WERI-Rb-1 (cell line): ENCODE results near the gene RAD51.
"Not testable (repeated sequence)": the region's sequence is repeated elsewhere in the genome, so short reads cannot be mapped to it uniquely, and the experiment has no call there.

ENCODE experiments used
- DNase-seq: peaks from one replicate; pipeline ENCODE4 v3.0.0-alpha.2; 2020
- H3K27ac ChIP-seq: fragments of 250-450 bp; sonication (Bioruptor Pico); 2 replicates; pipeline ENCODE4 v1.5.1; 2020; ENCODE audit warnings: mild to moderate bottlenecking, moderate library complexity
- H3K27me3 ChIP-seq: fragments of 250-450 bp; sonication (Bioruptor Pico); 2 replicates; pipeline ENCODE4 v1.5.1; 2021; ENCODE audit warnings: mild to moderate bottlenecking, low read depth, moderate library complexity; ENCODE audit not compliant: insufficient read depth, severe bottlenecking
- H3K36me3 ChIP-seq: fragments of 250-450 bp; sonication (Bioruptor Pico); 2 replicates; pipeline ENCODE4 v1.5.1; 2020; ENCODE audit warnings: mild to moderate bottlenecking, moderate library complexity
- H3K4me3 ChIP-seq: 2 replicates; pipeline ENCODE4 v1.5.1; 2011; ENCODE audit warnings: low read depth, mild to moderate bottlenecking, control low read depth, low read length
- H3K9me3 ChIP-seq: fragments of 250-450 bp; sonication (Bioruptor Pico); 2 replicates; pipeline ENCODE4 v1.5.1; 2021; ENCODE audit warnings: mild to moderate bottlenecking, moderate library complexity; ENCODE audit not compliant: severe bottlenecking
- TF ChIP-seq, protein P1 (sequence below): IDR thresholded peaks from 2 replicates; pipeline ENCODE4 v1.5.1; 2011; ENCODE audit warnings: low read depth, mild to moderate bottlenecking, control low read depth, inconsistent platforms, low read length

Gene RAD51

DNA sequence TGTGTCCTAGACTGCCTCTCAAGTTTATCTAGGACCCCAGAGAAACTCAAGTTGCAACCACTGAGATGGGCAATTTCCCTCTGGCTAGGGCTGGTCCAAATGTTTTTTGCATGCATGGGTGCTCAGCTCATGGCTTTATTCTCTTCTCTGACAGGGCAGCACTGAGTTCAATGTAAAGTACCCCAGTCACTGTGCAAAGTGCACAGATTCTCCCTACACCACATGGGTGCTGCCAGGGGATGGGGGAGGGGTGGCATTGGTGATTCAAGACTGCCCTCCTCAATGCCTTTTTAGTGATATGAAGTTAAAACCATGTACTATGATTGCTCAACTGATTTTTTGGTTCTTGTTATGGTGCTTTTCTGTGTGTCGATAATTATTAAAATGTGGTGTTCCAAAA lies 14.8 kb upstream of the RAD51 start:
- no peaks in the 10 kb centered on the region for H3K36me3 ChIP-seq
- TF ChIP-seq, protein P1, sequence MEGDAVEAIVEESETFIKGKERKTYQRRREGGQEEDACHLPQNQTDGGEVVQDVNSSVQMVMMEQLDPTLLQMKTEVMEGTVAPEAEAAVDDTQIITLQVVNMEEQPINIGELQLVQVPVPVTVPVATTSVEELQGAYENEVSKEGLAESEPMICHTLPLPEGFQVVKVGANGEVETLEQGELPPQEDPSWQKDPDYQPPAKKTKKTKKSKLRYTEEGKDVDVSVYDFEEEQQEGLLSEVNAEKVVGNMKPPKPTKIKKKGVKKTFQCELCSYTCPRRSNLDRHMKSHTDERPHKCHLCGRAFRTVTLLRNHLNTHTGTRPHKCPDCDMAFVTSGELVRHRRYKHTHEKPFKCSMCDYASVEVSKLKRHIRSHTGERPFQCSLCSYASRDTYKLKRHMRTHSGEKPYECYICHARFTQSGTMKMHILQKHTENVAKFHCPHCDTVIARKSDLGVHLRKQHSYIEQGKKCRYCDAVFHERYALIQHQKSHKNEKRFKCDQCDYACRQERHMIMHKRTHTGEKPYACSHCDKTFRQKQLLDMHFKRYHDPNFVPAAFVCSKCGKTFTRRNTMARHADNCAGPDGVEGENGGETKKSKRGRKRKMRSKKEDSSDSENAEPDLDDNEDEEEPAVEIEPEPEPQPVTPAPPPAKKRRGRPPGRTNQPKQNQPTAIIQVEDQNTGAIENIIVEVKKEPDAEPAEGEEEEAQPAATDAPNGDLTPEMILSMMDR: no peak
- H3K9me3 ChIP-seq: no peaks in the 10 kb centered on the region
- H3K27me3 ChIP-seq: no peaks in the 10 kb centered on the region
- H3K4me3 ChIP-seq: no peak overlapping the region
- H3K27ac ChIP-seq: no peak overlapping the region
- DNase-seq: no peak

DNA sequence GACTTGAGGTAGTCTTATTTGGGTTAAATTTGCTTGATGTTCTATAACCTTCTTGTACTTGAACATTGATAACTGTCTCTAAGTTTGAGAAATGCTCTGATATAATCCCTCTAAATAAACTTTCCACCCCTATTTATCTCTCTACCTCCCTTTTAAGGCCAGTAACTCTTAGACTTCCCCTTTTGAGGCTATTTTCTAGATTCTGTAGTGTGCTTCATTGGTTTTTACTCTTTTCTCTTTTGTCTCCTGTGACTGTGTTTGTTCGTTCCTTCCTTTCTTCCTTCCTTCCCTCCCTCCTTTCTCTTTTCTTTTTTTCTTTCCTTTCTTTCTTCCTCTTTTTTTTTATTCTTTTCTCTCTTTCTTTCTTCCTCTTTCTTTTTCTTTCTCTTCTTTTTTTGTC lies 14.0 kb upstream of the RAD51 start:
- not testable (repeated sequence) for H3K27me3 ChIP-seq, H3K36me3 ChIP-seq, H3K27ac ChIP-seq, H3K9me3 ChIP-seq, DNase-seq, H3K4me3 ChIP-seq

DNA sequence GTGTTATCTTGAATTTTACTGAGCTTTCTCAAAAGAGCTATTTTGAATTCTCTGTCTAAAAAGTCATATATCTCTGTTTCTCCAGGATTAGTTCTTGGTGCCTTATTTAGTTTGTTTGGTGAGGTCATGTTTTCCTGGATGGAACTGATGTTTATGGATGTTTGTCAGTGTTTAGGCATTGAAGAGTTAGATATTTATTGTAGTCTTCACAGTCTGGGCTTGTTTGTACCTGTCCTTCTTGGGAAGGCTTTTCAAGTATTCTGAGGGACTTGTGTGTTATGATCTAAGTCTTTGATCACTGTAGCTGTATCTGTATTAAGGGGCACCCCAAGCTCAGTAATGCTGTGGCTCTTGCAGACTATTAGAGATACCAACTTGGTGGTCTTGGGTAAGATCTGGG lies 10.6 kb upstream of the RAD51 start:
- no peaks in the 10 kb centered on the region for H3K36me3 ChIP-seq
- TF ChIP-seq, protein P1: no peak
- H3K27me3 ChIP-seq: no peaks in the 10 kb centered on the region
- H3K4me3 ChIP-seq: no peak overlapping the region
- no peak for DNase-seq
- H3K9me3 ChIP-seq: no peaks in the 10 kb centered on the region
- no peak overlapping the region for H3K27ac ChIP-seq

- Histone ChIP-seq H3K36me3 (no peaks in the 10 kb centered on the region), H3K27me3 (no peaks in the 10 kb centered on the region), H3K27ac (no peak overlapping the region), H3K9me3 (no peaks in the 10 kb centered on the region), H3K4me3 (no peak overlapping the region)
- TF ChIP-seq, protein P1: no peak
- DNase-seq: no peak
Observed at GRCh38 chr15:40685376-40685775, 9.6 kb upstream of the RAD51 start.

DNA sequence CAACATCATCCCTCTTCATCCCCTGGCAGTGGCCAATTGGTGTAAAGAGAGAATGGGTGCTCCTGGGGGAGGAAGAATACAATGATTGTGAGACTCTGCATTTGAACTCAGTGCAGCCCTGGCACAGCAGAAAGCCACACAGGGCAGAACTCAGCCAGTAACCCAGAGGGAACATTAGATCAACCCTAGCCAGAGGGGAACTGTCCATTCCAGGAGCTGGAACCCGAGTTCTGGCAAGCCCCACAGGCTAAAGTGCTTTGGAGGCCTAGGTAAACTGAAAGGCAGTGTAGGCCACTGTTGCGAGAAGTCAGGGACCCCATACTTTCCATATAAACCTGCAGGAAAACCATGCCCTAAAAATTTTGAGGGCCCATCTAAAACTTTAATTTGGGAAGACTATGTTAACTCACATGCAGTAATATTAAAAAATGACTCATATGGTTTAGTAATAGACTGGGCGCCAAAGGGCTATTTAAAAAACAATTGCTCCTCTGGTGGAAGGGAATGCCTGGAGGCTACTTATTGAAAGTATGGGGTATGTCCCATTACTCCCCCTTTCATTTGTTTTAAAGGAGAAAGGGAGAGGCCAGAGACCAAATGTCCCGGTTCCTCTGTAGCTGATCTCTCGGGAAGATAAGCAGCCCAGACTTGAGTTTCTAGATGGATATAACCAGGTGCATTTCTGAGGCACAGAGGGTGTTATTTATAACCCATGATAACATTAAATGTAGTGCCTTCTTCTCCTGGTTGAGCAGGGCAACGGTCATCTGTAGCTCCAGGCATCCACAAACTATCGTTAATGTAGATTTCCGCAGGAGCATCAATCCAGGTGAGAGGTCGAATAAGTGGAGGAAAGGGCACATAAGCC lies 5.8 kb upstream of the RAD51 start:
- Histone ChIP-seq H3K4me3 (no peak overlapping the region), H3K27me3 (no peaks in the 10 kb centered on the region), H3K27ac (no peak overlapping the region), H3K36me3 (peaks cover 4% of the 10 kb centered on the region; the same call in 1 of the 2 replicates), H3K9me3 (no peaks in the 10 kb centered on the region)
- TF ChIP-seq, protein P1: no peak
- no peak for DNase-seq

- TF ChIP-seq, protein P1: no peak
- H3K36me3 ChIP-seq: peaks cover 4% of the 10 kb centered on the region; the same call in 1 of the 2 replicates
- H3K4me3 ChIP-seq: no peak overlapping the region
- DNase-seq: no peak
- H3K9me3 ChIP-seq: no peaks in the 10 kb centered on the region
- no peak overlapping the region for H3K27ac ChIP-seq
- H3K27me3 ChIP-seq: no peaks in the 10 kb centered on the region
Observed at GRCh38 chr15:40691737-40692136, 3.2 kb upstream of the RAD51 start.
